GM18868 (cell line): ENCODE results near the gene SPATA7.

Experiments used
- ATAC-seq: cut with Tn5 transposase; IDR thresholded peaks from one replicate; pipeline ENCODE4 v1.9.1; 2021; ENCODE audit warnings: mild to moderate bottlenecking, moderate library complexity; ENCODE audit not compliant: unreplicated experiment

The SPATA7 gene

DNA sequence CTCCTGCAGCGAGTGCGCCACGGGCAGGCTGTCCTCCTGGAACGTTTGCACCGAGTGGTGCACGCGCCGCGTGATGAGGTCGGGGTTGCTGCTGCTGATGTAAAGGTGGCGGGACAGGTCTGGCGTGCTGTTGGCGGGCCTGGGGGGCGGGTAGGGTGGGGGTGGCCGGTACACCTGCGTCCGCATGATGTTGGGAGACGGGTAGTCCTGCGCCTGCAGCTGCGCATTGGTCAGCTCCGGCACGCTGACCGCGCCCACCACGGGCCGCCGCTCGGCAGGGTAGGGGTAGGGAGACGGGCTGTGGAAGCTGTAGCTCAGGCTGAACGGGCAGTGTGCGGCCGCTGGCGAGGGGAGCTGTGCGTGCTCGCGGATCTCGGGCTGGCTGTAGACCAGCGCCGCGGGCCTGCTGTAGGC lies 94.1 kb downstream of the SPATA7 start:
- ATAC-seq, result no peak

- ATAC-seq, result no peak
Measured at GRCh38 chr14:88481059-88481458, 95.6 kb downstream of the SPATA7 start.

GRCh38 chr14:88481794-88482193 lies 96.3 kb downstream of the SPATA7 start:
- no peak for ATAC-seq

- no peak for ATAC-seq
Measured at GRCh38 chr14:88482524-88482923, 97.1 kb downstream of the SPATA7 start.
